ENCODE data around the gene CD28.
A peak's percentile ranks its signal among the peaks of the same experiment; 100 is the strongest.

The CD28 gene

DNA sequence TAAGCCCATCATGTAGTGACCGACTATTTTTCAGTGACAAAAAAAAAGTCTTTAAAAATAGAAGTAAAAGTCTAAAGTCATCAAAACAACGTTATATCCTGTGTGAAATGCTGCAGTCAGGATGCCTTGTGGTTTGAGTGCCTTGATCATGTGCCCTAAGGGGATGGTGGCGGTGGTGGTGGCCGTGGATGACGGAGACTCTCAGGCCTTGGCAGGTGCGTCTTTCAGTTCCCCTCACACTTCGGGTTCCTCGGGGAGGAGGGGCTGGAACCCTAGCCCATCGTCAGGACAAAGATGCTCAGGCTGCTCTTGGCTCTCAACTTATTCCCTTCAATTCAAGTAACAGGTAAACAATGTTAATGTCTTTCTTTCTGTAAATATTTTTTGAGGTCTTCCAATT is at the start of gene CD28:
CD28 (plus strand) TSS at position 237 of the 400 bp plus-strand sequence; CDS start at position 295, 58 bp downstream.
- no peak for DNase-seq

DNA sequence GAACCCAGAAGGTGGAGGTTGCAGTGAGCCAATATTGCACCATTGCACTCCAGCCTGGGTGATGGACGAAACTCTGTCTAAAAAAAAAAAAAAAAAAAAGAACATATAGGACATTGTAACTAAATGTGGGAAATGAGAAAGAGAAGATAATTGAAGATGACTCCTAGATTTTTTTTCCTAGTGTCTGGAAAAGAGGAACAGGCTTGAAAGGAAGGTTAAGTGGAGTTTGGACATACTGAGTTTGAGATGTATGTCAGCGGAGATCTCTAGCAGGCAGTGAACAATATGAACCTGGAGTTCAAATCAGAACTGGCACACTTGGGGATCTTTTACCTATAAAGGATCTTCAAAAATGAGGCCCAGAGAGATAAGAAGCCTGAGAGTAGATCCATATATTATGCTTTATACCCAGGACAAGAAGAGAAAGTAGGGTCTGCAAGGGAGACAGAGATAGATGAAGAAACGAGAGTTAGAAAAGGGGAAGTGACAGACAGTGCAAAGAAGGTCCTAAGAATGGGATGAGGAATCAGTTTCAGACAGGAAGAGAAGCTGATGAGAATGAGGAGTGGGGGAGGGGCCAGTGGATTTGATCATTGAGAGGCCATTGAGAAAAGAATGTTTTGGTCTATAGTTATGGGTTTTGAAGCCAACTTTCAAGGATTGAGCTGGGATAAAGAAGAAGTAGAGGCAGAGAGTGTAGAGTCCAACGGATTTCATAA is 46.9 kb upstream of the CD28 start:
- DNase-seq: peak in 1 of 14 donors; percentile 7

DNA sequence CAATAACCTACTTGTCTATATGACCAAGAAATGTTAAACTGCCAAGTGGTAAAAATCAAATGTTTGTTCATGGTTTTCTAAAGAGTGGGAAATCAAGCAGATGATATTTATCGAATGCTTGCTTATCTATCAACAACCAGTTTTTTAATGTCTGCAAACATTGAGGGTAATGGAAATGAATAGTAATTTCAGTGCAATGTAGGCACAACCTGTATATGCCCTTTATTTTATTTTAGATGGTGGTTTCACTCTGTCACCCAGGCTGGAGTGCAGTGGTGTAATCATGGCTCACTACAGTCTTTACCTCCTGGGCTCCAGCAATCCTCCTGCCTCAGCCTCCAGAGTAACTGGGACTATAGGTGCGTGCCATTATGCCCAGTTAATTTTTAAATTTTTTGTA is 46.0 kb upstream of the CD28 start:
- DNase-seq: no peak

DNA sequence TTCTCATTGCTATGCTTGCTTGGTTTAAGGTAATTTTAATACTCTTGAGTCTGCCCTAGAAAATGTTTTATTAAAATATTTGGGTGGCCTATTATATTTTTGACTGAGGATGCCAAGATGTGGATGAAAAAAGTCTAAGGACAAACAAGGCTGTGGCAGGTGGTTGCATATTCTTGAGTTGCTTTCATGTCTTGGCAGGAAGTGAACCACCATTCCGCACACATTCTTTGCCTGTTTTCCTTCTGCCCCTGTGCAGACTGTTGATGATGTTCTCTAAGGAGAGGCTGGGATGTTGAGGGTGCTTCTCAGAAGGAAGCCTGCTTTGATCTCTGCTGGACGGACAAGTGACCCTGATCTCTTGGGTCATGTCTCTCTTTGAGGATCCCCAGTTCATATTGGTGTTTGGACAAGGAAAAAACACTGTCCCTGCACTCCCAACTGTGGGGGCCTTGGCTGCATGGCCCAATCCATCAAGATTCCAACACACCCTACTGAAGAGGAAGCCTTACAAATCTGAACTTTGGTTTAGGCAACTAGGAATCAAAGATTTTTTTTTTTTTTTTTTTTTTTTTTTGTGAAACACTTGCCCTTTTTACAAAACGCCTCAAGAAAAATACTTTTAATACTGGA is 45.0 kb upstream of the CD28 start:
- no peak for DNase-seq

DNA sequence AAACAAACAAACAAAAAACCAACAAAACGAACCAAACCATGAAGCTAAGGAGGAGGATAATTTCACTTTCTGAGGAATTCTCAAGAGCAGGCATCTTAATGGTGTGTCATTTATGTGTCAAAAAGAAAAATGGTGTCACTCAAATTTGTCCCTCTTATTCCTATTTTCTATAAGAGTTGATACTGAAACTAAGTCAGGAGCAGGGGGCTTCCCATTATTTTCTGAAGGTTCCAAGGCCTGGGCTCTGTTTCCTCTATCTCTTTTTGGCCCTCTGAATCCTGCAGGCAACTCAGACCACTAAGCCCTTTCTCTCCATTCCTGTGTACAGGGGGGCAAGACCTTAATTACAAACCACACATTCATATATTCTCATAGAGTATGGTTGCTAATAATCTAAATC is 44.0 kb upstream of the CD28 start:
- no peak for DNase-seq

DNA sequence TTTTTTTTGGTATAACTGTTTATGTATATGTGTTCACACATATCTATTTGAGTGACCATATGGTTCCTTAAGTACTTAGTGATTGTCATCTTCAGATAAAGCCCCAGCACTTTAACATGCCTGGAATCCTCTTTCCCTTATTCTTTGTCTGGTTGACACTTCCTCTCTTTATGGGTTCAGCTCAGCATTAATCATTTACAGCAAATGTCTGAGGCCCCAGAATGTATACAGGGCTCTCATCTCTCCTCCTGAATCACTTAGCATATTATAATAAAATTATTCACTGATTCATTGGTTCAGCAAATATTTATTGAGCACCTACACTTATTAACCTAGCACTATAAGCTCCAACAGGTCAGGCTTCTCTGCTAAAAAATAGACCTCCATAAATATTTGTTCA is 43.5 kb upstream of the CD28 start:
- DNase-seq: no peak

DNA sequence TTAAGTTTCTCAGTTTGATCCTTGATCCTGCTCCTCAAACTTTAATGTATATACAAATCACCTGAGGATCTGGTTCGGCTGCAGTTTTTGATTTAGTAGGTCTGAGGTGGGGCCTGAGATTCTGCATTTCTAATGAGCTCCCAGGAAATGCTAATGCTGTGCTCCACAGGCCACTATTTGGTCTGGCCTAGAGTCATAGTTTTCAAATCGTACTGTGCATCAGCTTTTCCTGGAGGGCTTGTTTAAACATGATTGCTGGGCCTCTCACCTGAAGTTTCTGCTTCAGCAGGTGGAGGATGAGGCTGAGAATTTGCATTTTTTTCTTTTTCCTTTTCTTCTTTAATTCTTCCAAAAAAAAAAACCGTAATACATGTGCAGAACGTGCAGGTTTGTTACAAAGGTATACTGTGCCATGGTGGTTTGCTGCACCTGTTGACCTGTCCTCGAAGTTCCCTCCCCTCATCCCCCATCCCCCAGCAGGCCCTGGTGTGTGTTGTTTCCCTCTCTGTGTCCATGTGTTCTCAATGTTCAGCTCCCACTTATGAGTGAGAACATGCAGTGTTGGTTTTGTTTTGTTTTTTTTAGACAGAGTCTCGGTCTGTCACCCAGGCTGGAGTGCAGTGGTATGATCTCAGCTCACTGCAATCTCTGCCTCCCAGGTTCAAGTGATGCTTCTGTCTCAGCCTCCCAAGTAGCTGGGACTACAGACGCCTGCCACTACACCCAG is 42.2 kb upstream of the CD28 start:
- DNase-seq: no peak

DNA sequence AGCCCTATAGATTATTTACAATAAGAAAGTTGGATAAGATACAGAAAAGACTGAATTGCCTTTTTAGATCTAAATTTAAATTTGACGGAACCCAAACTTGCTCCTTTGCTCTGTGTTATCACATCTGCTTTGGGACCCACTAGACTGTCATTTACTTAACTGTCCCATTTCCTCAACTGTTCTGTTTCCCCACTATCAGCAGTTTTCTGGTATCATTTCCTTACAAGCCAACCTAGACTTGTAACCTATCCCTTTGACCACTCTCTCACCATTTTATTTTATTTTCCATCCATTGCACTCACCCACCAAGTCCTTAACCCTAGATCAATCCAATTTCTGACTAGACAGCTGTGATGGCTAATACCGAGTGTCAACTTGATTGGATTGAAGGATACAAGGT is 38.6 kb upstream of the CD28 start:
- DNase-seq: no peak

DNA sequence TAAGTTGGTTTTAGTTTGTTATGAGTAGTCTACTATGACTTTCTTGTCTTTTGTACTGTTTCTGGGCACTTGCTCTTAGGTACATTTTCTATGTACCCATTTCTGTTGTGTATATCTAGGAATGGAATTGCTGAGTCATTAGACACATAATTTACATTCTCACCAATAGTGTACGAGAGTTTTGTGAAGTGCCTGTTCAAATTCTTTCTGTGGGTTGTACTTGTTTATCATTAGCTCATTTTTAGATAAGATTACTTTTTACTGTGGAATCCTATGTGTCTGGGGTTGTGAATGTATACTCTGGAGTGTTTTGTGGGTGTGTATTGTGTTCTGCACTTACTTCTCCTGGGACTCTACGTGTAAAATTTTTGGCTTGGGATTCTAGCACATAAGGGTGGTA is 36.6 kb upstream of the CD28 start:
- no peak for DNase-seq

DNA sequence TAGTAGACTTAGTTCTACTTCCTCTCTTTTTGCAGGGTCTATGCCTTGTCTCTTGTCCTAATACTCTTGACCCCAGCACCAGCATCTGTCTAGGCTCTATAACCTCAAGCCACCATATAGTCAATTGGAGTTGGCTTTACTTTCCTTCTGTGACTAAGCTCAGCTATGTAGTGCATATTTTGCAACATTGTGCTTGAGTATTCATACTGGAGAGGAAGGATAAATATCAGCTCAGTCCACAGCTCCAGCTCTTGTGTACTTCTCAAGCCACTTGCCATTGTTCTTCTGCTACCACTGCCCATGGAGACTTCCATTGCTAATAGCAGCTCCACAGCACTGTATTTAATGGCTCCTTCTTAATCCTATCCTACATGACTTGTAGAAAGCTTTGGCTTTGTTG is 35.5 kb upstream of the CD28 start:
- no peak for DNase-seq

DNA sequence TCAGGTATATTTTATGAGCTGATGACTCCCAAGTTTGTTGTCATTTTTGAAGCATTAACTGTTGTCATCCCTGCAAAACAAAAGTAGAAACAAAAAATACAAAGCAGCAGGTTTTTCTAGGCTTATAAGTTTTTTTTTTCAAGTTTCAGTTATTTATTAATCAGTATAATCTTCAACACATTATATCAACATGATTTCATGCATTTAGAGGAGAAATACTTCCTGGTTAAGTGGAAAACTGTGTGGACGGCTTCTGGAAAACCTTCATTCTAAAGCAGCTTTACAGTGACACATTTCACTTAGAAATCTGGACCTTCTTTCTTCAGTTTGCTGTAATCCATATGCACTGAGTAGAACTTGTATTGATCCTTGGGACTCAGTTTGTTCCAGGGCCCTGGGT is 34.6 kb upstream of the CD28 start:
- no peak for DNase-seq

DNA sequence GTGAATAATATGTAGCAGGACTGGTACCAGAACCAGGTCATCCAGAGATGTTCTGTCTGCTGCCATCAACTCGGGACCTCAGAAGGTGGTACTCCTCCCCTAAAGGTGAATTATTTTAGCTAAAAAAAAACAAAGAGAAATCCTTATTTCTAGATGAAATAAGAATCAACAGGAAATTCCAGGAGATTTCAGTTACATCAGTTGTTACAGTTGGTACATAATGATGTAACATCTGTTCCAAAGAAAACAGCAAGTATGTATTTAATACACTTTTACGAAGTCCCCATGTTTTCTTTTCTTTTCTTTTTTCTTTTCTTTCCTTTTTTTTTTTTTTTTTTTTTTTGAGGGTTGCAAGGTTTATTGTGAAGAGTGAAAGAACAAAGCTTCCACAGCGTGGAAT is 33.6 kb upstream of the CD28 start:
- no peak for DNase-seq

DNA sequence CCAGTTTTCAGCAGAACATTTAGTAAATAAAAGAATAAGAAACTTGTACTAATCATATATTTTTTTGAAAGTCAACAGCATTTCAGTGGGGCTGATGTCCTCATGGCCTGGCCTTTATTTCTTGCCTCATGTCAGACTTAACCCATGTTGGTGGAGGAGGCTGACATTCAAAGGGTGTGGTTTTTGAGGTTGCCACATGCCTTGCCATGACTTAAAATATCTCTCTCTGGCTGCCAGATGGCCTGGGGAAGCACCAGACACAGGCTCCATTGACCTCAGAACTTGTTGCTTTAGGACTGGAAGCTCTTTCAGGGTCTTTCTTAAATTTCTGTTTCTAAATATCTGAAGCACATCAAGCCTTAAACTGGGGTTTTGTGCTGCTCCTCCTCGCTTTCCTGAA is 32.5 kb upstream of the CD28 start:
- no peak for DNase-seq

DNA sequence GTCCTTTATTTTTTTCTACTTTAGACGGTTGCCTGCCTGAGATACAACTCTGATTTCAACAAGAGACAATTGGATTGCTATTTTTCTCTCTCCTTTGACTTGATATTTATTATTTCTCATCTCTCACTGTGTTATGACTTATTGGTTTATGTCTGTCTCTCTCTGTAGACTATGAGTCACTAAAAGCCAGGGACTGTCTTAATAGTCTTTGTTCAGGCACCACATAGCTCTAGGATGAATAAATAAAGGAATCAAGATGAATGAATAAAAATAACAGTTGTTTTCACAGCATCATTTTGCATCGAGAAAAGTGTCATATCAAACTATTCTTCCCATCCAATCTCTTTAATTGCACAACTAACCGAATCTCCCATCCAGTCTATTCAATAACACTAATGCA is 31.4 kb upstream of the CD28 start:
- DNase-seq: no peak

DNA sequence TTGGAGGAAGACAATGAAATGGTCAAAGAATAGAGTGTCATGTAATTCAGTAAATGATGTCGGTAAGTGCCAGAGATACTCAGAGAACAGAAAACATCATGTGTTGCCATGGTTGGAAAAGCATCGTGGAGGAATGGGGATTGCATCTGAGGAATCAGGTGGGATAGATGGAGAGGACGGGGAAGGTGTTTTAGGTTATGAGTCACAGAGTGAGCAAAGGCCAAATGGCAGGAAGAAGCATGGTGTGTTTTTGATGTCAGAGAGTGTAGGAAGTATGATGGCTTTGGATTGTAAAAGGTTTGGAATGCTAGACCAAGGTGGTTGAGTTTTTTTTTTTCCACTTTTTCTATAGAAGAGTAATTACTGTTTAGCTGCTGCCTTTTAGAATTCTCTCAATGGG is 27.5 kb upstream of the CD28 start:
- DNase-seq: no peak

DNA sequence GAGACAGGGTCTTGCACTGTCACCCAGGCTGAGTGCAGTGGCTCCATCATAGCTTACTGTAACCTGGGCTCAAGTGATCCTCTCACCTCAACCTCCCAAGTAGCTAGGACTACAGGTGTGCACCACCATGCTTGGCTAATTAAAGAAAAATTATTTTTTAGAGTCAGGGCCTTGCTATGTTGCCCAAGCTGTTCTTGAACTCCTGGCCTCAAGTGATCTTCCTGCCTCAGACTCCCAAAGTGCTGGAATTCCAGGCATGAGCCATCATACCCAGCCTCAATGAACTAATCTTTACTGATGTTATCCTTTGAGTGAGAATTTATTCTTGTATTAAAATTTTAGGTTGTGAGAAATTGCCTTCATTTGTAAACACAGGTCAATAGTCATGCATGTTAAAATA is 27.0 kb upstream of the CD28 start:
- no peak for DNase-seq

DNA sequence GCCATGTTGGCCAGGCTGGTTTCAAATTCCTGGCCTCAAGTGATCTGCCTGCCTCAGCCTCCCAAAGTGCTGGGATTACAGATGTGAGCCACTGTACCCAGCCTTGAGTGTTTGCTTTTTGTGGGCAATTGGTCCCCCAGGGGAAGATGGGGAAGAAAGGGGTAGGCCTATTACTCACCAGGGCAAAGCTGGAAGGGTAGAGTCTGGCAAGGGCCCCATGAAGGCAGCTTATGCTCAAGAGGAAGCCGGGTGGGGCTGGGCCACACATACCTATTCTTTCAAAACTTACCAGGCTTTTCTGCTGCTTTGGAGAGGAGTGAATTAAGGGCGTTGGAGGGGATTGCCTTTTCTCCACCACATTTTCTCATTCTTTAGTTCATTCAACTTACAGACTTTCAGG is 24.5 kb upstream of the CD28 start:
- DNase-seq: no peak

DNA sequence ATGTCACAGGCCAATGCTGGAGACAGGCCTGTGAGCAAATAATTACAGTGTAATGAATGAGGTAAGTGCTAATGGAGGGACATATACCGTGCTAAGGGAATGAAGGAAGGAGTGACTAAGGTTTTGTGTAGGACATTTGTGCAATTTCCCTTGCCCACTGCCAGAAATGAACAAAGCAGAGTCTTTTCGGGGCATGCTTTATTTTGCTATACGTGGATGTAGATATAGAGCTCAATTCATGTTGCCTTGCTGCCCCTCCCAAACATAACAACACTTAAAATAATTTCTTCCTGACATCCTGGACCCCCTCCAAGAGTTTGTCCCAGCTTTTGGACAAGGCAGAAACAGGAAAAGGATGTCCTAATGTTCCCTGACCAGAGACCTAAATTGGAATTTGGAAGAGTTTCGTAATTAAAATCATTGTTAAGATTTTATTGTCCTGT is 23.7 kb upstream of the CD28 start:
- no peak for DNase-seq

DNA sequence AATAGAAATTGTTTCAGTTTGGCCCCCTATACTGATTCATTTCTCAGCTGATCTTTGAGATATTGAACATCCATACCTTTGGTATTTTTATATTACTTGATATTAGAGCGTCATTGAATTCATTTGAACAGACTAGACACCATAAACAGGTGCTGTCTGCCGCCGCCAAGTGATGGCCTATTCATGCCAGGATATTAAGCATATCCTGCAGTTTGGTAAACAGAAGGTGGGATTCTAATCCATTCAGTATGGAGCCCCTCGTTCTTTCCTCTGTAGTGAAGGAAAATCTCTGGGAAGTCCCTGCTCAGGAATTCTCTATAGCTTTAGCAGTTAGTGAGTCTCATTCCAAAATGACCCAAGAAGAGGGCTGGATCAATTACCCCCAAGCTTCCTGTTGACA is 23.0 kb upstream of the CD28 start:
- no peak for DNase-seq

DNA sequence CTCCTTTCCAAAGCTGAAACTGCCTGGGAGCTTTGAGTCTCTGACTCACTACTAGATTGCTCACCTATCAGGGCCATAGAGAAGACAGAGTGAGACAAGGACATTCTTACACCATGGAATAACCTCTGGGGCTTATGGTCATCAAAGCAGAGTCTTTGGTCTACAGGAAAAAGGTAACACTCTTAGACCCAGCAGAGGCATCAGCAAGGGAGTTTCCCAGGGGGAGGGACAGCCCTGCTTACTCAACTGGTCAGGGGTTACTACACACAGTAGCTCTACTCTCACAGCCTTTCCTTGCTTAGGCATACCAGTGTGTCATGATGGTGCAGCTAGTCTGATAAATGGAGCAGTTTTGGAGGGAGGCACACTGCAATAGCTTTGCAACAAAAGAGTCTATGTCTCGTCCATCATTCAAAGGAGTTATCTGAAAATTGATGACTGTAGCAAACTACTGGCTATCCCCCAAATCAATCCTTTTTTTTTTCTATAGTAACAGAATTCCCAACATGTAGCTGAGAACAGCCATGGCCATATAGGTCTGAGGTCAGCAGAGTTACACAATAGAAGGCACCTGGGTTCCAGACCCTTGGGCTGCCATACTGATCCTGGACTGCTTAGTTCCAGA is 22.4 kb upstream of the CD28 start:
- DNase-seq: no peak

DNA sequence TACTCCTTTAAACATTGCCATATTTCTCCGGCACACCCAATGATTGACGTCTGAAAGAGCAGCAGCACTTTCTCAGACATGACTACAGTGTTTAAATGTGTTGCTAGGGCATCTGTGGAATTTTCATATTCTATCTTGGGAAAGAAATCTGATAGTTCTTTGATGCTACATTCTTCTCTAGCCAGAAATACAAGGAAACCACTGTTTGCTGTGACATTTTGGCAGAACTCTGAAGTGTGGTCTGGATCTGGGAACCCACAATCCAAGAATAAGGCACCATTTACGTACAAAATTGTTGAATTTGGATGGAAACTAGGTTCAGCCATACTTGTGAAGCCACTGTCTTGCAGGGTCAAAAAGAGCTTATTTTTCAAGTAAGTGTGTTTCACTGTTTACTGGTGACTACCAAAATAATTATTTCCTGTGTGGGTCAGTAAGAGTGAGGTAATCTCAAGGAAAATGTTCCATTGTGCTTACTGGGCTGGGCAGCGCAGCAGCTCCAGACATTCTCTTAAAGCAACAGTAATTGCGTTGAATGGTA is 21.3 kb upstream of the CD28 start:
- no peak for DNase-seq

DNA sequence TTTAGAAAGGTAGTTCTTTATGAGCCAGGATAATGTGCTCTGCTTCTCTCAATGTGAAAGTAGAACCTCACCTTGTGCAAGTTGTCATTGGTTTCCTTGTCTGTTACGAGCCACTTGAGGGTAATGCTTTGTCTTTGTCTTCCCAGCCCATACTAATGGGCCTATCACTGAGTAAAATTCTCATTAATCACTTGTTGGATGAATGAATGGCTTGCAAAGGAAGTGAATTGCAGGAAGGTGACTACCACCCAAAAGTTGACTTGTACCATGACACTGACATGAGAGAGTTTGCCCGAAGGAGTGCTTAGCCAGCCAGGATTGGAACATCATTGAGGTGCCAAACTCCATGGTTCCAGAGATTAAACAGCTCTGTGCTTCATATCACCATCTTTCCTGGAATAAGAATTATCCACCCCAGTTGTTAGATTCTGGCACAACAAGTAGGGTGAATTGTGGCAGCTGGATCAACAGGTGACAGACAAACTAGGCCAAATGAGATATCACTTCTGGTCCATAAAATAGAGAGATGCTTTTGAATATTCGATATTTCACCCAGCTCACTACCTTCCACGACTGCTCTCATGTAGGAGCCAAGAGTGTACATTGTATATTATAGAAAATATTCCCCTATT is 20.5 kb upstream of the CD28 start:
- DNase-seq: no peak

DNA sequence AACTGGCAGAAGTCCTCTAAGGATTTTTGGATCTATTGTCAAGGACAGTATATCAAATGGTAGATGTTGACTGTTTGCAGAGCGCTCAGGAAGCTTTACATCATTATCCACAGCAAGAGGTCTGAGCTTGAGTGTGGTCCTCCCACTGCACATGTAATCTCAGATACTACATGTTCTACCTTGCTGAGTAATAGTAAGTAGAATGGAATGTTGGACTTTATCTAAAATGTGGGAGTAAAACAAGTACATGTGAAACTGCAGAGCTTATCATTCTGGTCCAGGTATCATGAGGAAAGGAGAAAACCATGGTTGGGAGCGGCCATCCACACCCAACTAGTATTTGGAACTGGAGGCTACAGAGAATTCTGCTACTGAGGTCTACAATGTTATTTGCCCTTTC is 19.3 kb upstream of the CD28 start:
- DNase-seq: no peak

Measured in C1 segment of cervical spinal cord (tissue), 14 donors.